GM21576 (cell line): ENCODE data around the gene ARPC1B.

Experiments
- ATAC-seq: cut with Tn5 transposase; IDR thresholded peaks from one replicate; pipeline ENCODE4 v1.9.1; 2021; ENCODE audit warnings: mild to moderate bottlenecking, moderate library complexity; ENCODE audit not compliant: unreplicated experiment

The ARPC1B gene

GRCh38 chr7:99440195-99440594, 65.7 kb downstream of the ARPC1B start:
- ATAC-seq = no peak
